ENCODE measurements around the gene SLMAP.

The SLMAP gene

GRCh38 chr3:57837686-57838085 is 81.6 kb downstream of the SLMAP start:
- no peak for DNase-seq (ENCODE audit: low spot score)
- in situ Hi-C loops (cut with MboI; ENCODE audit: low pct_unique_long_range_greater_than_20kb, low sequenced_read_pairs, unreplicated experiment): no loop called here
- no peak for TF ChIP-seq CTCF (IDR thresholded peaks at IDR 0.05; ENCODE audit: extremely low read depth, insufficient read depth, missing control alignments)

GRCh38 chr3:57838627-57839026 is 82.5 kb downstream of the SLMAP start:
- no peak for TF ChIP-seq CTCF (IDR thresholded peaks at IDR 0.05; ENCODE audit: extremely low read depth, insufficient read depth, missing control alignments)
- in situ Hi-C loops (cut with MboI; ENCODE audit: low pct_unique_long_range_greater_than_20kb, low sequenced_read_pairs, unreplicated experiment): no loop called here
- no peak for DNase-seq (ENCODE audit: low spot score)

- no peak for TF ChIP-seq CTCF (IDR thresholded peaks at IDR 0.05; ENCODE audit: extremely low read depth, insufficient read depth, missing control alignments)
- in situ Hi-C loops (cut with MboI; ENCODE audit: low pct_unique_long_range_greater_than_20kb, low sequenced_read_pairs, unreplicated experiment): no loop called here
- DNase-seq (ENCODE audit: low spot score): no peak
Observed at GRCh38 chr3:57840473-57840872, 84.4 kb downstream of the SLMAP start.

GRCh38 chr3:57841818-57842217 is 85.7 kb downstream of the SLMAP start:
- DNase-seq (ENCODE audit: low spot score): no peak
- TF ChIP-seq CTCF (IDR thresholded peaks at IDR 0.05; ENCODE audit: extremely low read depth, insufficient read depth, missing control alignments): no peak
- in situ Hi-C loops (cut with MboI; ENCODE audit: low pct_unique_long_range_greater_than_20kb, low sequenced_read_pairs, unreplicated experiment): no loop called here

- in situ Hi-C loops (cut with MboI; ENCODE audit: low pct_unique_long_range_greater_than_20kb, low sequenced_read_pairs, unreplicated experiment): no loop called here
- TF ChIP-seq CTCF (IDR thresholded peaks at IDR 0.05; ENCODE audit: extremely low read depth, insufficient read depth, missing control alignments): no peak
- no peak for DNase-seq (ENCODE audit: low spot score)
Observed at GRCh38 chr3:57848177-57848738, 92.1 kb downstream of the SLMAP start.

GRCh38 chr3:57851304-57851703 is 95.2 kb downstream of the SLMAP start:
- no peak for TF ChIP-seq CTCF (IDR thresholded peaks at IDR 0.05; ENCODE audit: extremely low read depth, insufficient read depth, missing control alignments)
- in situ Hi-C loops (cut with MboI; ENCODE audit: low pct_unique_long_range_greater_than_20kb, low sequenced_read_pairs, unreplicated experiment): no loop called here
- DNase-seq (ENCODE audit: low spot score): no peak

- DNase-seq (ENCODE audit: low spot score): peak; percentile 7
- in situ Hi-C loops (cut with MboI; ENCODE audit: low pct_unique_long_range_greater_than_20kb, low sequenced_read_pairs, unreplicated experiment): no loop called here
- TF ChIP-seq CTCF (IDR thresholded peaks at IDR 0.05; ENCODE audit: extremely low read depth, insufficient read depth, missing control alignments): no peak
Observed at GRCh38 chr3:57852896-57853295, 96.8 kb downstream of the SLMAP start.

Data from GM13977 (cell line).